GM19468 (cell line): ENCODE measurements around the gene DNM3.

Experiments
- ATAC-seq: cut with Tn5 transposase; IDR thresholded peaks from one replicate; pipeline ENCODE4 v1.9.1; 2021; ENCODE audit warnings: mild to moderate bottlenecking, moderate library complexity, moderate number of reproducible peaks; ENCODE audit not compliant: unreplicated experiment; ENCODE audit errors: extremely low read depth

Gene DNM3

GRCh38 chr1:171911506-171911905 is 70.2 kb downstream of the DNM3 start:
- ATAC-seq: no peak

GRCh38 chr1:171912509-171913175 is 71.3 kb downstream of the DNM3 start:
- no peak for ATAC-seq

- no peak for ATAC-seq
Observed at GRCh38 chr1:171913385-171913784, 72.1 kb downstream of the DNM3 start.

GRCh38 chr1:171916315-171916771 is 75.0 kb downstream of the DNM3 start:
- no peak for ATAC-seq

- no peak for ATAC-seq
Observed at GRCh38 chr1:171917331-171917730, 76.0 kb downstream of the DNM3 start.

- ATAC-seq: no peak
Observed at GRCh38 chr1:171919891-171920887, 78.9 kb downstream of the DNM3 start.

- ATAC-seq: no peak
Observed at GRCh38 chr1:171922999-171923398, 81.7 kb downstream of the DNM3 start.

GRCh38 chr1:171929121-171929520 is 87.8 kb downstream of the DNM3 start:
- ATAC-seq: no peak

- no peak for ATAC-seq
Observed at GRCh38 chr1:171931752-171932151, 90.5 kb downstream of the DNM3 start.

GRCh38 chr1:171934664-171935063 is 93.4 kb downstream of the DNM3 start:
- no peak for ATAC-seq

GRCh38 chr1:171935086-171935485 is 93.8 kb downstream of the DNM3 start:
- no peak for ATAC-seq

GRCh38 chr1:171935664-171936063 is 94.4 kb downstream of the DNM3 start:
- no peak for ATAC-seq

GRCh38 chr1:171937938-171938337 is 96.6 kb downstream of the DNM3 start:
- no peak for ATAC-seq

GRCh38 chr1:171939740-171940139 is 98.4 kb downstream of the DNM3 start:
- ATAC-seq: no peak

GRCh38 chr1:171940368-171940767 is 99.1 kb downstream of the DNM3 start:
- ATAC-seq: no peak

- ATAC-seq: no peak
Observed at GRCh38 chr1:171941920-171942319, 100.6 kb downstream of the DNM3 start.

GRCh38 chr1:171943973-171944561 is 102.8 kb downstream of the DNM3 start:
- ATAC-seq: no peak

GRCh38 chr1:171948511-171948910 is 107.2 kb downstream of the DNM3 start:
- ATAC-seq: no peak

GRCh38 chr1:171949316-171949715 is 108.0 kb downstream of the DNM3 start:
- ATAC-seq: no peak

GRCh38 chr1:171953835-171954234 is 112.5 kb downstream of the DNM3 start:
- no peak for ATAC-seq

GRCh38 chr1:171954361-171954760 is 113.1 kb downstream of the DNM3 start:
- no peak for ATAC-seq
